ENCODE data around the gene ATXN3.
"Not testable (repeated sequence)": the region's sequence is repeated elsewhere in the genome, so short reads cannot be mapped to it uniquely, and the experiment has no call there.

ATXN3 gene

GRCh38 chr14:92074555-92074954 is 31.8 kb downstream of the ATXN3 start:
- DNase-seq (ENCODE audit: low read depth in 1 of 2, low spot score in 1 of 2), result no peak

GRCh38 chr14:92058006-92058917 is 48.1 kb downstream of the ATXN3 start:
- DNase-seq (ENCODE audit: low read depth in 1 of 2, low spot score in 1 of 2), result no peak

- no peak for DNase-seq (ENCODE audit: low read depth in 1 of 2, low spot score in 1 of 2)
These were observed 56.6 kb downstream of the ATXN3 start for GRCh38 chr14:92049781-92050180.

- not testable (repeated sequence) for DNase-seq (ENCODE audit: low read depth in 1 of 2, low spot score in 1 of 2)
These were observed 57.2 kb downstream of the ATXN3 start for GRCh38 chr14:92049221-92049620.

GRCh38 chr14:92045904-92046303 is 60.5 kb downstream of the ATXN3 start:
- DNase-seq (ENCODE audit: low read depth in 1 of 2, low spot score in 1 of 2), result not testable (repeated sequence)

- not testable (repeated sequence) for DNase-seq (ENCODE audit: low read depth in 1 of 2, low spot score in 1 of 2)
These were observed 64.6 kb downstream of the ATXN3 start for GRCh38 chr14:92041766-92042165.

- no peak for DNase-seq (ENCODE audit: low read depth in 1 of 2, low spot score in 1 of 2)
These were observed 65.2 kb downstream of the ATXN3 start for GRCh38 chr14:92041203-92041602.

- no peak for DNase-seq (ENCODE audit: low read depth in 1 of 2, low spot score in 1 of 2)
These were observed 65.8 kb downstream of the ATXN3 start for GRCh38 chr14:92040431-92041051.

GRCh38 chr14:92039719-92040430 is 66.5 kb downstream of the ATXN3 start, which contains the start of gene TRIP11:
Gene TRIP11, minus strand, starts transcription at chr14:92040059. Its CDS starts 374 bp downstream, at chr14:92039685.
- DNase-seq (ENCODE audit: low read depth in 1 of 2, low spot score in 1 of 2), result peak; percentile 90 to 92

- DNase-seq (ENCODE audit: low read depth in 1 of 2, low spot score in 1 of 2), result peak in 1 of 2 donors; percentile 5
These were observed 67.2 kb downstream of the ATXN3 start for GRCh38 chr14:92039063-92039718.

GRCh38 chr14:92037989-92038388 is 68.4 kb downstream of the ATXN3 start:
- DNase-seq (ENCODE audit: low read depth in 1 of 2, low spot score in 1 of 2), result no peak

GRCh38 chr14:92035890-92036289 is 70.5 kb downstream of the ATXN3 start:
- no peak for DNase-seq (ENCODE audit: low read depth in 1 of 2, low spot score in 1 of 2)

GRCh38 chr14:92033906-92034687 is 72.3 kb downstream of the ATXN3 start:
- no peak for DNase-seq (ENCODE audit: low read depth in 1 of 2, low spot score in 1 of 2)

GRCh38 chr14:92033433-92033832 is 72.9 kb downstream of the ATXN3 start:
- DNase-seq (ENCODE audit: low read depth in 1 of 2, low spot score in 1 of 2), result no peak

GRCh38 chr14:92026548-92027190 is 79.7 kb downstream of the ATXN3 start:
- DNase-seq (ENCODE audit: low read depth in 1 of 2, low spot score in 1 of 2), result no peak

GRCh38 chr14:92022036-92022435 is 84.3 kb downstream of the ATXN3 start:
- DNase-seq (ENCODE audit: low read depth in 1 of 2, low spot score in 1 of 2), result no peak

GRCh38 chr14:92021523-92021922 is 84.9 kb downstream of the ATXN3 start:
- DNase-seq (ENCODE audit: low read depth in 1 of 2, low spot score in 1 of 2), result no peak

- no peak for DNase-seq (ENCODE audit: low read depth in 1 of 2, low spot score in 1 of 2)
These were observed 92.3 kb downstream of the ATXN3 start for GRCh38 chr14:92014040-92014439.

- DNase-seq (ENCODE audit: low read depth in 1 of 2, low spot score in 1 of 2), result no peak
These were observed 94.1 kb downstream of the ATXN3 start for GRCh38 chr14:92012121-92012748.
